HG02943 (cell line): Measurements from ENCODE around the gene NT5DC1.

Experiments used
- ATAC-seq: cut with Tn5 transposase; IDR thresholded peaks from one replicate; pipeline ENCODE4 v1.9.1; 2021; ENCODE audit warnings: mild to moderate bottlenecking, low read depth, moderate library complexity; ENCODE audit not compliant: unreplicated experiment

NT5DC1 gene

DNA sequence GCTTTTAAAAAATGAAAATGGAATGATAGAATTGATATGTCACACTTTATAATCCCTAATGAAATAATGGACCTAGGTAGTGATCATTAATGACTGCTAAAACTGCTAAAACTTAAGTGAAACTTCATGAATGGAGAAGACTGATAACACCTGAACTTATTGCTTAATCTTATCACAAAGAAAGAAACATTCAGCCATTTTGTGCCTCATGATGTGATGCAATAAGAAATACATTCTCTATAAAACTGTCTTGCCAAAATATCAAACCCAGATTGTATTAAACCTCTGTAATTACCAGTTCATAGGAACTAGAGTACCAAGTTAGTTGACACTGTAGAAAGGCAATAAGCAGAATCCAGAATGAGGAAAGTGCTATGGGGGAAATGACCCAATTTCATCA lies 79.7 kb downstream of the NT5DC1 start:
- ATAC-seq, result no peak

GRCh38 chr6:116189472-116189871 lies 88.8 kb downstream of the NT5DC1 start:
- no peak for ATAC-seq

DNA sequence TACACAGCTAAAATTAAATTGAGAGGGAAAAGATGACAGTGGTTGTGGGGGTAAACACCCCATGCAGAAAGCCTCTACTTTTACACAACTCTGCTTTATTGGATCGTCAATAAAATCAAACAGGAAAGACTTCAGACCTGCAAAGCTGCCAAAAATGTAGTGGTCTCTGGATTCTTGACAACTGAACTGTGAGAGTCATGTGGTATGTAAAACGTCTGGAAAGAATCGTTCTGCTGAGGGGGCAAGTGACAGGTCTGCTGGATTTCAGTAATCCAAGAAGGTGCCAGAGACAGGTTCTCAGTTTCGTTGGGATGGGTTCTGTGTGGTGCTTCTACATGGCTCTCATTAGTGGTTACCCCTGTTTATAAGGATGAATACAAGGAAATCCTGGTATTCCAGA lies 89.9 kb downstream of the NT5DC1 start:
- no peak for ATAC-seq

DNA sequence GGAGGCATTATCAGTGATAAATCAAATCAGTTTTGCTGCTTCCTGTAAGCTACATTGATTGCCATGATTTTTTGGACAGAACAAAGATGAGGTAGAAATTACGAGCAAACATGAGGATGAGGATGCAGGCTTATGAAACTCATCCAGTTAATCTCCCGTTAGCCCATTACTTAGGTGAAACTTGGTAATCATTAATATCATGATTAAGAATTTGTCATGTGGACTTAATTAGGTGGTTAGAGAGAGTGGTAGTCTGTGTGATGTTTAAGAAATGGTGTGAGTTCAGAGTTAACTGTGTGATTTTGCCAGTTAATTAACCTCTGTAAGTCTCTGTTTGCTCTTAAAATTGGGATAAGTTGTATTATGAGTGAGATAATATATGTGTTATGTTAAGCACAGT lies 91.2 kb downstream of the NT5DC1 start:
- ATAC-seq, result no peak

DNA sequence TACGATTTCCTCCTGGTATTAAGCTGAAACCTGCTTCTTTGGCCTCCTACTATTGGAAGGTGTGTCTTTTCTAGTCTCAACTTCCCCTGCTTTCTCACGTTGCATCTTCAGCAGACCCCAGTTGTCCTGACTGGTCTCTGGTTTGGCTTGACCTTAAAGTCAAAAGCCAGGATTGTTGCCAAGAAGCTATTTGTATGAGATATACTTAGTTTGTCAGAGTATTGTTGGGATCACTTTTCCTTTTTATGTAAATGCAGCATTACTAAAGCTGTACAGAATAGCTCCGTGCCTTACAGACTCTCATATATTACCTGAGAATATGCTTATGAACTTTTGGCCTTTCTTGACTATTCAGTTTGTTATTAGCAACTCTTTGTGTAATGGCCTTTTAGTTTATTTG lies 92.1 kb downstream of the NT5DC1 start:
- no peak for ATAC-seq

- ATAC-seq, result no peak
Measured at GRCh38 chr6:116196841-116197240, 96.2 kb downstream of the NT5DC1 start.

DNA sequence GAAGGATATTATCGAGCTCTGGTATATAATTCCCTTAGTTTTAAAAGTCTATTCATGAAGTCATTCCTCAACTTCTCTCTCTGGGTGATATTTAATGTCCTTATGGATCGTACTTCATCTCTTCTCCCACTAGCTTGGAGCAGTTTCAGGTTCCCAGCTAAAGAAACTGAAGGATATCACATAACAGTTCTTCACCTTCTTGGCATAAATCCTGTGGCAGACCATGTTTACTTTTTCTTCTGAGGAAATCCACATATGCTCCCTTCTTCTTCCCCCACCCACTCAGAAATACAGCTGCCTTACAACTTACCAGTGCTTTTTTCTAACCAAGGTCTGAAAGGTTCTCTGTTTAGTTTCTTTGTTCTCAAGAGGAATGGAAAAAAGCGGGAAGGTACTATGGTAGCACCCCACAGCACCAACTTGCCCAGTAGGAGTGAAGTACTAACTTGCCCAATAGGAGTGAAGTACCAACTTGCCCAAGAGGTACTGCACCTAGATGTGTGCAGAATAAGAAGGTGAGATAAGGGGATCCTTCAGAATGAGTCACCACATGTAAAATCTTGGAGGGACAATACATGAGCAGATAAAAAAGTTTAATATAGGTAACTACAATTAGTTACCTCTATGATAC lies 100.1 kb downstream of the NT5DC1 start:
- ATAC-seq, result no peak

DNA sequence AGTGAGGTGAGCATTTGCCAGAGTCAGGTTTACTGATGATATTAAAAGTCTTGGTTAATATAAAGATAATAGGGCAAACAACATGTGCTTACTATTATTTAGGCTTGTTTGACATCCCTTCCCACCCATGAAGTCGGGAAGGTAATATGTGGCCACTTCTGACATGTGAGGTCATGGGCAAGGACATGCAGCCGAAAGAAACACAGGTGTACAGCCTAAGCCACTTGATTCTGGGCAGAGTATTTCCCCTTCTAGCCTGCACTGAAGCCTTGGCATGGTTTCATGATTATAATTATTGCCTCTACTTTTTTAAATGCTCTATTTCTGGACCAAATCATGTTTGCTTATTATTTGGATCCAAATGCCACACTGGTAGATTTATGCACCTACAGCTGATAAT lies 100.9 kb downstream of the NT5DC1 start:
- no peak for ATAC-seq

GRCh38 chr6:116205281-116205680 lies 104.6 kb downstream of the NT5DC1 start:
- ATAC-seq, result no peak

DNA sequence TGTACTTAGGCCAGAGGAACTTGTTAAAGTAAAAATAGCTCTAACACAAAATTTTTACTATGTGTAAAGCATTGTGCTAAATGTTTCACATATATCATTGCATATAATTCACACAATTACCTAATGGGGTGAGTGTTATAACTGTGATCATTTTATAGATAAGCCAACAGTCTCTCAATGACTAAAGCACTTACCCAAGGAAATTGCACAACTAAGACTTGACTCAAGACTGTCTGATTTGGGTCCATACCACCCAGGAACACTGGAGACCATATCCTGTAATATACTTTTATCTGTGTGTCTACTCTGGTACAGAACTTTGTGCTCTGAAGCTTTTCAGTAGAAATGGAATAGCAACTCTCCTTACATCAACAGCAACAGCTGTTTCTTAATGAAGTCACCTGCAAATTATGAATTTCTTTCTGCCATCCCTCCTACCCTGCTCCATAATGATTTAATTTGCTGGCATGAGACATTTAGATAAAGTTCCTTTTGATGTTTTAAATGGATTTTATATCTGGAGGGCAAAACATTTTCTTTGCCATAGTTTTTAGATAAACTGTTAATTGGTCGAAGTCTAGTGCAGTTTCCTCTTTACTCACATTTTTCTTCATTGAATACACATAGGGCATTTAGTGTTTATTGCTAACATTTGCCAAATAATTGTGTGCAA lies 105.7 kb downstream of the NT5DC1 start:
- ATAC-seq, result no peak

- no peak for ATAC-seq
Measured at GRCh38 chr6:116208056-116208785, 107.6 kb downstream of the NT5DC1 start.

DNA sequence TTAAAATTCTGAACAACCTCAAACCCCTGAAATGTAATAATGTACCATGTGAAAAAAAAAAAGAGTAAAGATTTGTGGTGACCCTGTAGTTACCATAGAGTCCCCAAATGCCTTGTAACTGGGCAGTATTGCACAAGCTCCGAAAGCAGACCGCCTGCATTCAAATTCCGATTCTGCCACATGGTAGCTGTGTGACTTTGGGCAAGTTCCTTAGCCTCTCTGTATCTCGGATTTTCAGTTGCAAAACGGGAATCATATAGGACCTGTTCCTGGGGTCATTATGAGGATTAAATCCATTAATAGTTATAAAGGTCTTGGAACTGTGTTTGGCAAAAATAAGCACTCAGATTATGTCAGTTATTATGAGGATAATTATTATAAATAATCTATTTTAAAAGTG lies 109.7 kb downstream of the NT5DC1 start:
- ATAC-seq, result no peak

DNA sequence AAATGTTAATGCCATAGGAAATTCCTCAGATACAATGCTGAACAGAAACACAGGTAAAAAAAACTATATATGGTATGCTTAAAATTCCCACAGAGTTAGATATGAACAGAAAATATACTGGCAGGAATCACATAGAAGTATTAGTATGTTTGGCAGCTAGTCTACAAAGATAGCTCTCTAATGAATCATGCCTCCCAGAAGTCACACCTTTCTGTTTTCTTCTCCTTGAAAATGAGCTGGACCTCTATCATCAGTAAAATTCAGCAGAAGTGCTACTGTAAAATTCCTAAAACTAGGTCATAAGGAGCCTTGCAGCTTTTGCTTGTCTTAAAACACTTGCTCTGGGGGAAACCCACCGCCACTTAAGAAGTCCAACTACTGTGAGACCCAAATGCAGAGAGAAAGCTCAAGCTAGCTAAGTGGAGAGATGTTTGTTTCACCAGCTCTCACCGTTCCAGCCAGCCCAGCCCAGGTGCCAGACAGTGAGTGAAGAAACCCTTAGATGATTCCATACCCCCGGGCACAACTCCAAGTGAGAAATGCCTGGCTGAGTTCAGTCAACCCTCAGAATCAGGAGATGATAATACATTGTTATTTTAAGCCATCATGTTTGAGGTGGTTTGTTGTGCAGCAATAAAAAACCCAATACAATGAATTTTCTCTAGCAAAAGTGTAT lies 110.2 kb downstream of the NT5DC1 start:
- ATAC-seq, result no peak

DNA sequence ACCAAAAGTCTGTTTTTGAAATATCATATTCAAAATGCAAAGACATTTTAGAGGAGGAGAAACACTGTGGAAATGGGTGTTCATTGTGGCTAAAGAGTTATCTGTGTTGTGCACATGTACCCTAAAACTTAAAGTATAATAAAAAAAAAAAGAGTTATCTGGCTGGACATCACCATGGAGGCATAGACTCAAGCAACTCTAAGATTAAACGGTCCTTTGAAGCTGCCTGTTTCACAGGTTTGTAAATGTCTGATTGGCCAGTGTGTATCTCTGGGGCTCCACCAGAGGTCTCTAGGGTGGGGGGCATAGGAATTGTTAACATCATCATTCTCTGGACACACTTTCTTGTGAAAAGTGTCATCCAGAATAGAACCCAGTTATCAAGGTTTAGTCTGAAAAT lies 114.0 kb downstream of the NT5DC1 start:
- ATAC-seq, result no peak

GRCh38 chr6:116215414-116215813 lies 114.8 kb downstream of the NT5DC1 start:
- ATAC-seq, result no peak

DNA sequence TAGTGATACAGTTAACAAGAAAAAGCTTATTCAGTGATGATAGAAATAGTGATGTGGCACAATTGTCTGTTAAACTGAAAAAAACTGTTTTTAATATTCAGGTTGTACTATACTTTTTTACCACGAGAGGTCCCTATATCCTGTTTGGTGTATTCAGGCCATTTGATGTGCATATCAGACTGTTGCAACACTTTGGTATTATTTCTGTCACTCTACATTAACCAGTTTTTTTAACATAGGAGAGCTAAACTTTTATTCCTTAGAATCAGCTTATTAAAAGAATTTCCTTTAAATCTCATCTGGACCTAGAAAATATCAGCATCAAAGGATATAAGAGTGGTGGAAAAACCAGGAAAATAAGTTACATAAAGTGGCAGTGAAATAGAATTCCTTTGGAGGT lies 116.4 kb downstream of the NT5DC1 start:
- ATAC-seq, result no peak

DNA sequence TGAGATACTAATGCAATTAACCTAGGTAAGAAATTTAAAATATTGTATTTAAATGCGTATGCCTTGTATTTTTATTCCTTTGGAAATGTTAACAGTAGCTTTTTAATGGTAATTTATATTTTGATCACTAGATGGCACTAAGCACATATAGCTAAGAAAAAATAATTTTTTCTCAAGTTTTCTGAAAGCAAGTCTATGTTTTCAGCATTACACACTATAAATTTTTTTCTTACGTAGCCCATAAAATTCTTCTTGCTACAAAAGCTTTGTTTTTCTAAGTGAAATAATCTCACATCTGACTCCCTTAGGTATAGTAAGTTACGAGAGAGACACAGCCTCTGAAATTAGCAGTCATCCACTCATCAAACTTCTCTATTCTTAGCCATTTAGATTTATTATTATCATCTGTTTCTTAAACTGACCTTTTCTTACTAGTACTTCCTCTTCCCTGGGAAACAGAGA lies 117.5 kb downstream of the NT5DC1 start:
- ATAC-seq, result no peak

DNA sequence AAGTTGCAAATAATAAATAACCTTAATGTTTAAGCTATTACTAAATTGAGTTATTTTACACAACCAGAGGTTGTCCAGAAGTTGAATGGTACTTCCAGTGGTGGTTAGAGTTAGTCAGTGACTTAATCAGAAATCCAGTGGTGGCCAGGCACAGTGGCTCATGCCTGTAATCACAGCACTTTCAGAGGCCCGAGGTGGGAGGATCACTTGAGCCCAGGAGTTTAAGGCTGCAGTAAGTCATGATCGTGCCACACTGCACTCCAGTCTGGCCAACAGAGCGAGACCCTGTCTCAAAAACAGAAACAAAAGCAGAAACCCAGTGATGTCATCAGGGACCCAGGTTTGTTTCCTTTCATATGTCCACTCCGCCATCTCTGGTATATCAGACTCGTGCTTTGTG lies 118.2 kb downstream of the NT5DC1 start:
- ATAC-seq, result no peak

DNA sequence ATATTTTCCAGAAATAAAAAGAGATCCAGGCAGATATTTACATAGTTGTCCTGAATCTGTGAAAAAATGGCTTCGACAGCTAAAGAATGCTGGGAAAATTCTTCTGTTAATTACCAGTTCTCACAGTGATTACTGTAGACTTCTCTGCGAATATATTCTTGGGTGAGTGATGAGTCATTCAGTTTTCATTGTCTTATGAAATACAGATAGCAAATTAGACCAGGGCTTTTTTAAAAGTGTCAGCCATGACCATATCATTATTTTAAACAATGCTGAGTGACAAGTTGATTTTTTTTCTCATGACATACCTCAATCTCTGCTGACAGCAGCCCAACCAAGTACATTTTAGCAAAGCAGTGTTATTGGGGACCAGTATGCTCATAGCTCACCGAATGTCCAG lies 120.4 kb downstream of the NT5DC1 start:
- ATAC-seq, result no peak

DNA sequence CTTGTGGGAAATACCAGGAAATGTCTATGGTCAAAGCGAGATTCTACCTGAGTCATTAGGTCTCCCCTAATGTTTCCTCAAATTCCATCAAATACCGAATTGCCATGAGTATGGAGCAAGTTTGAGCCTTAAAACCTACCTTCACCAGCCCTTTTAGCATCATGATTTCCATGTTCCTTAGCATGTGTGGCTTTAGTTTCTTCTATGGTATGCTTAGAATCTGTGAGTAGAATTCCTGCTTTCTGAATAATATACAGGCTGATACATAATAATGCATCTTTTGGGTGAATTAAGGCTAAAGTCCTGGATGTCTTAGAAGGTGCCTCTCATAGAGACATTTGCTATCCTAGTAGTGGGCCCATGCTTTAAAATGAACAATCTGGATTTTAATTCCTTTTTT lies 121.3 kb downstream of the NT5DC1 start:
- ATAC-seq, result no peak

DNA sequence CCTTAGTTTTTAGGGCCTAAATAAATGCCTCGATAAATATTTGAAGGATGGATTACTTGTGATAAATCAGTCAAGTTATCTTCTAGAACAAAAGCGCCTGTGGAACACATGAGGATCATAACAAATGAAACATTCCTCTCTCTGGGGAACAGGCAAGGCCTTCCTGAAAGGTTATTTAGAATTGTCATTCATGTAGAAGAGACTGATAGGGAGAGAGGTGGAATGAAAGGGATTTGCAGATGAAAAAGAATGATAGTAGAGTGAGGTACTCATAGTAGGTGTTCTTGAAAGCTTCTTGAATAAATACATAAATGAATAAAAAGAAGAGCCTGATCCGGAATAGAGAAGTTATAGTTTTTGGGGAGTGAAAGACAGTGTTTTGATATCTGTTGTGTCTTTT lies 122.7 kb downstream of the NT5DC1 start:
- ATAC-seq, result no peak
